NT2/D1 (cell line): ENCODE results near the gene TOPBP1.

Experiments used
- DNase-seq: peaks from one replicate; pipeline ENCODE4 v3.0.0-alpha.2; 2011; ENCODE audit warnings: low read depth, low spot score
- H3K27me3 ChIP-seq: 2 replicates; pipeline ENCODE4 v1.6.0; 2011; ENCODE audit warnings: mild to moderate bottlenecking; ENCODE audit not compliant: insufficient read length, insufficient read depth
- H3K36me3 ChIP-seq: 2 replicates; pipeline ENCODE4 v1.6.1; 2011; ENCODE audit warnings: mild to moderate bottlenecking, low read length, mixed read lengths; ENCODE audit not compliant: insufficient read depth, insufficient read length
- H3K4me1 ChIP-seq: 2 replicates; pipeline ENCODE4 v1.5.1; 2011; ENCODE audit not compliant: insufficient read depth, insufficient read length
- H3K4me3 ChIP-seq: 2 replicates; pipeline ENCODE4 v1.5.1; 2011; ENCODE audit warnings: low read depth; ENCODE audit not compliant: insufficient read length
- H3K9ac ChIP-seq: 2 replicates; pipeline ENCODE4 v1.6.0; 2011; ENCODE audit warnings: low read depth; ENCODE audit not compliant: insufficient read length
- H3K9me3 ChIP-seq: 2 replicates; pipeline ENCODE4 v1.5.1; 2011; ENCODE audit warnings: mild to moderate bottlenecking, low read length; ENCODE audit not compliant: insufficient read depth
- SUZ12 ChIP-seq: IDR thresholded peaks from 2 replicates; pipeline ENCODE4 v1.6.1; 2011; ENCODE audit not compliant: insufficient read length, insufficient read depth; ENCODE audit errors: extremely low read depth
- YY1 ChIP-seq: IDR thresholded peaks from 2 replicates; pipeline ENCODE4 v1.6.1; 2011; ENCODE audit not compliant: insufficient read length, insufficient read depth
- ZNF274 ChIP-seq: IDR thresholded peaks from 2 replicates; pipeline ENCODE4 v1.6.1; 2011; ENCODE audit warnings: mild to moderate bottlenecking, low read depth, low read length

Gene TOPBP1

GRCh38 chr3:133600572-133601081 lies 61.1 kb downstream of the TOPBP1 start:
- Histone ChIP-seq H3K27me3 (no peaks in the 10 kb centered on the region), H3K4me3 (no peak overlapping the region), H3K4me1 (no peaks in the 10 kb centered on the region), H3K9me3 (no peaks in the 10 kb centered on the region), H3K9ac (no peak overlapping the region), H3K36me3 (peaks cover 39% of the 10 kb centered on the region)
- TF ChIP-seq ZNF274 (no peak), YY1 (no peak), SUZ12 (no peak)
- DNase-seq: no peak

- TF ChIP-seq ZNF274 (no peak), SUZ12 (no peak), YY1 (no peak)
- H3K27me3 ChIP-seq: no peaks in the 10 kb centered on the region
- DNase-seq: no peak
- no peak overlapping the region for H3K9ac ChIP-seq
- no peaks in the 10 kb centered on the region for H3K4me1 ChIP-seq
- no peaks in the 10 kb centered on the region for H3K9me3 ChIP-seq
- no peak overlapping the region for H3K4me3 ChIP-seq
- H3K36me3 ChIP-seq: peaks cover 30% of the 10 kb centered on the region
Measured at GRCh38 chr3:133599280-133599679, 62.5 kb downstream of the TOPBP1 start.

GRCh38 chr3:133598405-133598804 lies 63.3 kb downstream of the TOPBP1 start:
- Histone ChIP-seq H3K9ac (no peak overlapping the region), H3K9me3 (no peaks in the 10 kb centered on the region), H3K27me3 (no peaks in the 10 kb centered on the region), H3K36me3 (peaks cover 30% of the 10 kb centered on the region), H3K4me3 (no peak overlapping the region), H3K4me1 (no peaks in the 10 kb centered on the region)
- TF ChIP-seq ZNF274 (no peak), SUZ12 (no peak), YY1 (no peak)
- DNase-seq: no peak

GRCh38 chr3:133595341-133595740 lies 66.4 kb downstream of the TOPBP1 start:
- Histone ChIP-seq H3K4me3 (no peak overlapping the region), H3K27me3 (no peaks in the 10 kb centered on the region), H3K9ac (no peak overlapping the region), H3K36me3 (peaks cover 13% of the 10 kb centered on the region), H3K9me3 (no peaks in the 10 kb centered on the region), H3K4me1 (no peaks in the 10 kb centered on the region)
- TF ChIP-seq SUZ12: no peak
- no peak for TF ChIP-seq YY1
- no peak for TF ChIP-seq ZNF274
- DNase-seq: no peak

GRCh38 chr3:133593243-133593642 lies 68.5 kb downstream of the TOPBP1 start:
- no peaks in the 10 kb centered on the region for H3K4me1 ChIP-seq
- H3K27me3 ChIP-seq: no peaks in the 10 kb centered on the region
- peaks cover 19% of the 10 kb centered on the region for H3K36me3 ChIP-seq
- no peak for TF ChIP-seq SUZ12
- TF ChIP-seq YY1: no peak
- TF ChIP-seq ZNF274: no peak
- H3K4me3 ChIP-seq: no peak overlapping the region
- H3K9ac ChIP-seq: no peak overlapping the region
- H3K9me3 ChIP-seq: no peaks in the 10 kb centered on the region
- no peak for DNase-seq

GRCh38 chr3:133592843-133593242 lies 68.9 kb downstream of the TOPBP1 start:
- H3K27me3 ChIP-seq: no peaks in the 10 kb centered on the region
- no peaks in the 10 kb centered on the region for H3K4me1 ChIP-seq
- H3K36me3 ChIP-seq: peaks cover 22% of the 10 kb centered on the region
- H3K9ac ChIP-seq: no peak overlapping the region
- H3K9me3 ChIP-seq: no peaks in the 10 kb centered on the region
- no peak overlapping the region for H3K4me3 ChIP-seq
- no peak for TF ChIP-seq YY1
- no peak for TF ChIP-seq SUZ12
- TF ChIP-seq ZNF274: no peak
- no peak for DNase-seq

- peaks cover 35% of the 10 kb centered on the region for H3K36me3 ChIP-seq
- no peak for TF ChIP-seq YY1
- TF ChIP-seq SUZ12: no peak
- TF ChIP-seq ZNF274: no peak
- no peaks in the 10 kb centered on the region for H3K27me3 ChIP-seq
- H3K4me1 ChIP-seq: no peaks in the 10 kb centered on the region
- no peak for DNase-seq
- no peak overlapping the region for H3K9ac ChIP-seq
- no peaks in the 10 kb centered on the region for H3K9me3 ChIP-seq
- H3K4me3 ChIP-seq: no peak overlapping the region
Measured at GRCh38 chr3:133591271-133591742, 70.4 kb downstream of the TOPBP1 start.

GRCh38 chr3:133589503-133589902 lies 72.2 kb downstream of the TOPBP1 start:
- no peak for TF ChIP-seq SUZ12
- peaks cover 52% of the 10 kb centered on the region for H3K36me3 ChIP-seq

More at GRCh38 chr3:133589503-133589902, 72.2 kb downstream of the TOPBP1 start:
- DNase-seq: no peak
- Histone ChIP-seq H3K9me3 (no peaks in the 10 kb centered on the region), H3K9ac (no peak overlapping the region), H3K4me3 (no peak overlapping the region), H3K4me1 (no peaks in the 10 kb centered on the region), H3K27me3 (no peaks in the 10 kb centered on the region)
